ENCODE measurements around the gene ZNF835. TPM values are rescaled to one million over a fixed set of nuclear protein-coding genes. Genes with fewer than 3 reads are reported as not detected.
A peak's percentile ranks its signal among the peaks of the same experiment; 100 is the strongest.

ZNF835 gene
- total RNA-seq, 1 donor from 2014 or later: 0.99 TPM

GRCh38 chr19:56663931-56664500, 7.5 kb downstream of the ZNF835 start:
- DNase-seq (ENCODE audit: low read depth in 2 of 2): no peak

GRCh38 chr19:56661248-56661647, 10.3 kb downstream of the ZNF835 start:
- no peak for DNase-seq (ENCODE audit: low read depth in 2 of 2)

- no peak for DNase-seq (ENCODE audit: low read depth in 2 of 2)
These were observed 11.0 kb downstream of the ZNF835 start for GRCh38 chr19:56660381-56661107.

GRCh38 chr19:56654151-56654550, 17.4 kb downstream of the ZNF835 start:
- no peak for DNase-seq (ENCODE audit: low read depth in 2 of 2)

- no peak for DNase-seq (ENCODE audit: low read depth in 2 of 2)
These were observed 28.0 kb downstream of the ZNF835 start for GRCh38 chr19:56643460-56643955.

GRCh38 chr19:56642711-56643459, 28.7 kb downstream of the ZNF835 start, which contains the start of gene SMIM17:
Gene SMIM17, plus strand, starts transcription at chr19:56643159. Its CDS starts 2,509 bp downstream, at chr19:56645668.
- no peak for DNase-seq (ENCODE audit: low read depth in 2 of 2)

GRCh38 chr19:56639217-56639616, 32.3 kb downstream of the ZNF835 start:
- peak; percentile 33 to 39 for DNase-seq (ENCODE audit: low read depth in 2 of 2)

- peak; percentile 80 to 86 for DNase-seq (ENCODE audit: low read depth in 2 of 2)
These were observed 33.5 kb downstream of the ZNF835 start for GRCh38 chr19:56637976-56638555.

- no peak for DNase-seq (ENCODE audit: low read depth in 2 of 2)
These were observed 38.5 kb downstream of the ZNF835 start for GRCh38 chr19:56633021-56633420.

GRCh38 chr19:56625708-56626107, 45.8 kb downstream of the ZNF835 start:
- no peak for DNase-seq (ENCODE audit: low read depth in 2 of 2)

- DNase-seq (ENCODE audit: low read depth in 2 of 2): no peak
These were observed 48.6 kb downstream of the ZNF835 start for GRCh38 chr19:56623006-56623405.

- DNase-seq (ENCODE audit: low read depth in 2 of 2): no peak
These were observed 49.2 kb downstream of the ZNF835 start for GRCh38 chr19:56622374-56622773.

- no peak for DNase-seq (ENCODE audit: low read depth in 2 of 2)
These were observed 52.4 kb downstream of the ZNF835 start for GRCh38 chr19:56619121-56619520.

GRCh38 chr19:56617531-56617930, 54.0 kb downstream of the ZNF835 start:
- no peak for DNase-seq (ENCODE audit: low read depth in 2 of 2)

GRCh38 chr19:56613639-56614038, 57.9 kb downstream of the ZNF835 start:
- DNase-seq (ENCODE audit: low read depth in 2 of 2): no peak

GRCh38 chr19:56612737-56613136, 58.8 kb downstream of the ZNF835 start:
- DNase-seq (ENCODE audit: low read depth in 2 of 2): no peak

Other genes starting within 250 kb of the ZNF835 start
- 1.5 and 2.8 TPM in 2 replicates for gene ZNF667, start 194.4 kb downstream of the ZNF835 start, total RNA-seq
- 0.65 and 1.6 TPM in 2 replicates for gene ZNF471, start 163.9 kb downstream of the ZNF835 start, total RNA-seq
- 4.1 and 5.8 TPM in 2 replicates for gene ZFP28, start 132.8 kb downstream of the ZNF835 start, total RNA-seq
- gene ZNF470, start 104.3 kb downstream of the ZNF835 start, total RNA-seq: 3.1 and 4.2 TPM in 2 replicates
- 9.2 and 10.1 TPM in 2 replicates for gene ZNF71, start 76.5 kb downstream of the ZNF835 start, total RNA-seq
- gene SMIM17, start 28.6 kb downstream of the ZNF835 start, total RNA-seq: 0.20 and 0.22 TPM in 2 replicates
- under 0.01 and 1.6 TPM in 2 replicates for gene PEG3, start 169.0 kb upstream of the ZNF835 start, total RNA-seq
- gene ZIM2, start 169.0 kb upstream of the ZNF835 start, total RNA-seq: not detected in 2 replicates

All from lung microvascular endothelial cell (primary cell).